ENCODE results near the gene COL19A1.

COL19A1 gene

DNA sequence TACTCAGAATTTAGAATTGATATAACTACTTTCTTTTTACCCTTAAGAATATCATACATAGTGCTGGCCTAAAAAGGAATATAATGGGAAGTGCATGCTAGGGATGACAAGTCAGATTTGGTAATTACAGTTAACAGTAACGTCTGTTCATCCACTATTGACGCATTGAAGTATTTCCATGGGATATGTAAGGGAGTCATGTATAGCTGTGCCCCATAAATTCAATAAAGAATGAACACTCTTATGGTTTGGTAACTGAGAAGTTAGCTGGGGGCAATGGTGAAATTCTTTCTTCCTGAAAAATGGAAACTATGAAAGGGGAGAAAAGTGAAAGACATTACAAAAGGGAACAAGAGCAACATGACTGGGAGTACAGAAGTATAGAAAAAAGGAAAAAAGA is 2.6 kb upstream of the COL19A1 start:
- Histone ChIP-seq H3K4me2 (ENCODE audit: low read depth, low read length) (no peak overlapping the region), H3K9me3 (replicated peaks; ENCODE audit: insufficient read depth, low read length) (no peaks in the 10 kb centered on the region), H3K36me3 (replicated peaks; ENCODE audit: insufficient read depth, low read length) (no peaks in the 10 kb centered on the region), H3K4me1 (ENCODE audit: low read length) (peaks cover 6% of the 10 kb centered on the region), H3K27ac (ENCODE audit: low read length) (no peak overlapping the region), H3K4me3 (ENCODE audit: low read length) (no peak overlapping the region), H3F3A (ENCODE audit: insufficient read depth, low read length) (no peaks in the 10 kb centered on the region; the same call in 1 of the 2 replicates), H4K20me1 (ENCODE audit: insufficient read depth, low read length) (no peaks in the 10 kb centered on the region), H3K27me3 (replicated peaks; ENCODE audit: insufficient read depth, low read length) (no peaks in the 10 kb centered on the region), H2AFZ (ENCODE audit: low read length) (no peak overlapping the region), H3K9me2 (replicated peaks; ENCODE audit: insufficient read depth, low read length) (no peaks in the 10 kb centered on the region), H3K9ac (ENCODE audit: low read length) (no peak overlapping the region), H3K79me2 (ENCODE audit: low read length) (no peaks in the 10 kb centered on the region)
- TF ChIP-seq, protein P1, sequence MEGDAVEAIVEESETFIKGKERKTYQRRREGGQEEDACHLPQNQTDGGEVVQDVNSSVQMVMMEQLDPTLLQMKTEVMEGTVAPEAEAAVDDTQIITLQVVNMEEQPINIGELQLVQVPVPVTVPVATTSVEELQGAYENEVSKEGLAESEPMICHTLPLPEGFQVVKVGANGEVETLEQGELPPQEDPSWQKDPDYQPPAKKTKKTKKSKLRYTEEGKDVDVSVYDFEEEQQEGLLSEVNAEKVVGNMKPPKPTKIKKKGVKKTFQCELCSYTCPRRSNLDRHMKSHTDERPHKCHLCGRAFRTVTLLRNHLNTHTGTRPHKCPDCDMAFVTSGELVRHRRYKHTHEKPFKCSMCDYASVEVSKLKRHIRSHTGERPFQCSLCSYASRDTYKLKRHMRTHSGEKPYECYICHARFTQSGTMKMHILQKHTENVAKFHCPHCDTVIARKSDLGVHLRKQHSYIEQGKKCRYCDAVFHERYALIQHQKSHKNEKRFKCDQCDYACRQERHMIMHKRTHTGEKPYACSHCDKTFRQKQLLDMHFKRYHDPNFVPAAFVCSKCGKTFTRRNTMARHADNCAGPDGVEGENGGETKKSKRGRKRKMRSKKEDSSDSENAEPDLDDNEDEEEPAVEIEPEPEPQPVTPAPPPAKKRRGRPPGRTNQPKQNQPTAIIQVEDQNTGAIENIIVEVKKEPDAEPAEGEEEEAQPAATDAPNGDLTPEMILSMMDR (IDR thresholded peaks at IDR 0.05; ENCODE audit: low read length), result no peak
- TF ChIP-seq EZH2phosphoT487 (IDR thresholded peaks at IDR 0.05; ENCODE audit: low read length) (no peak), EZH2 (optimal IDR thresholded peaks at IDR 0.05; ENCODE audit: low read depth, low read length) (no peak)
- DNase-seq, result no peak

DNA sequence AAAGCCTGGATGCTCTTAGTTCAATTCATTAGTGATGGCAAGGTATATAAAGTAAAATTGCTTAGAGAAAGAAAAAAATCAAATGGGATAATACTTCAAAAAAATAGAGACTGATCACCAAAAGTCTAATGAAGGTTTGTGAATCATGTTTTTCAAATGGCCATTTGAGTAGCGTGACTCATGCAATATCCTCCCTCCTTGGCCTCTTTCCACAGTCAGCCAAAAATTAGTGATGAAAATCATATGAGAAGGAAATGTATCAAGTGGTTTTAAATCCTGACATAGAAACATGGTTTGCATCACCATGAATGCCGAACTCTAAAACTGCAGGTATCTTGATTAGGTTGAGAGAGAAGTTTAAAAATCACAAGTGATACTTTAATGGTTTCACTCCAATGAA is 1.2 kb upstream of the COL19A1 start:
- no peaks in the 10 kb centered on the region for H3K9me3 ChIP-seq (replicated peaks; ENCODE audit: insufficient read depth, low read length)
- H3K27ac ChIP-seq (ENCODE audit: low read length), result no peak overlapping the region
- H3K27me3 ChIP-seq (replicated peaks; ENCODE audit: insufficient read depth, low read length), result no peaks in the 10 kb centered on the region
- H4K20me1 ChIP-seq (ENCODE audit: insufficient read depth, low read length), result no peaks in the 10 kb centered on the region
- no peaks in the 10 kb centered on the region for H3K79me2 ChIP-seq (ENCODE audit: low read length)
- no peaks in the 10 kb centered on the region; the same call in 1 of the 2 replicates for H3F3A ChIP-seq (ENCODE audit: insufficient read depth, low read length)
- no peak for DNase-seq
- no peak overlapping the region for H2AFZ ChIP-seq (ENCODE audit: low read length)
- H3K36me3 ChIP-seq (replicated peaks; ENCODE audit: insufficient read depth, low read length), result no peaks in the 10 kb centered on the region
- no peak overlapping the region for H3K9ac ChIP-seq (ENCODE audit: low read length)
- H3K4me1 ChIP-seq (ENCODE audit: low read length), result peaks cover 6% of the 10 kb centered on the region
- no peaks in the 10 kb centered on the region for H3K9me2 ChIP-seq (replicated peaks; ENCODE audit: insufficient read depth, low read length)
- H3K4me3 ChIP-seq (ENCODE audit: low read length), result no peak overlapping the region
- TF ChIP-seq EZH2phosphoT487 (IDR thresholded peaks at IDR 0.05; ENCODE audit: low read length) (no peak), EZH2 (optimal IDR thresholded peaks at IDR 0.05; ENCODE audit: low read depth, low read length) (no peak)
- TF ChIP-seq, protein P1 (IDR thresholded peaks at IDR 0.05; ENCODE audit: low read length), result no peak
- H3K4me2 ChIP-seq (ENCODE audit: low read depth, low read length), result no peak overlapping the region

DNA sequence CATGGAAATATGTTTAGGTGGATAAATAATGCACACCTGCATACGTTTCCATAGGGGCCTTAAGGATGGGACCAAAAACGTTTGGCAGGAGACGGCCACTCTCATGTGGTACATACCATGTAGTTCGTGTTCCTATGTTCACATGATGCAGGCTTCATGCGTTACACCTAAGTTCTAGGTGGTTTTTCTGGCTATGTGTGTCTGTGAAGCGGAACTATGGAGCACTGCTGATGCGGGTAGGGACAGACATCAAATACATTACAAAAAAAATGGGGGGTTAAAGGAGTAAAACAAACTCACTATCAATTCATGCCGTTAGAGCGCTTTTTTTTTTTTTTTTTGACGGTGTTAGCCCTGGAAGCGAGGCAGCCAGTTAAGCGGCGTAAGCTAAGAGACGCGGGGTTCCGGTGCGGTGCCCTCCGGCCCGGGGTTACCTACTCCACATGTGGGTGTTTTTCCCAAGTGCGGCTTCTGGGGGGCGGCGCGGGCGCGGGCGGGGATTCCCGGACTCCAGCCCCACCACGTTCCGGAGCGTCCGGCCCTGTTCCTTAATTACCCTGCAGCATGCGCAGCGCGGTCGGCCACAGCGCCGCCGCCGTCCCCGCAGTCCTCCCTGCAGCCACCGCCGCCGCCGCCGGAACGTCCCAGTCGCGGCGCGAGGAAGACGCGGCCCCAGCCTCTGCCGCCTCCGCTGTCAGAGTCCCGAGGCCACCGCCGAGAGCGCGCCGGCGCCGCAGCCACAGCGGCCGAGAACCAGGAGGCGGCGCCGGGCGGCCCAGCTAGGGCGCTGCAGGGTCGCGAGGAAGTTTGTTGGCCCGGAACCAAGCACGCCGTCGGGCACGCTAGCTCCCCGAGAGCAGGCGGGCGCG is 648 bp downstream of the COL19A1 start:
- H3K27me3 ChIP-seq (replicated peaks; ENCODE audit: insufficient read depth, low read length), result no peaks in the 10 kb centered on the region
- peak overlapping the region; percentile 99 for H2AFZ ChIP-seq (ENCODE audit: low read length)
- peak overlapping the region; percentile 75 for H3K4me2 ChIP-seq (ENCODE audit: low read depth, low read length)
- H3K79me2 ChIP-seq (ENCODE audit: low read length), result no peaks in the 10 kb centered on the region
- no peaks in the 10 kb centered on the region for H4K20me1 ChIP-seq (ENCODE audit: insufficient read depth, low read length)
- no peaks in the 10 kb centered on the region; the same call in 1 of the 2 replicates for H3F3A ChIP-seq (ENCODE audit: insufficient read depth, low read length)
- H3K36me3 ChIP-seq (replicated peaks; ENCODE audit: insufficient read depth, low read length), result no peaks in the 10 kb centered on the region
- peak overlapping the region; percentile 11; the same call in 1 of the 2 replicates for H3K27ac ChIP-seq (ENCODE audit: low read length)
- peak; percentile 74 for DNase-seq
- no peak for TF ChIP-seq EZH2 (optimal IDR thresholded peaks at IDR 0.05; ENCODE audit: low read depth, low read length)
- TF ChIP-seq, protein P1 (IDR thresholded peaks at IDR 0.05; ENCODE audit: low read length), result peak; percentile 24; the same call in 1 of the 2 replicates
- no peaks in the 10 kb centered on the region for H3K9me2 ChIP-seq (replicated peaks; ENCODE audit: insufficient read depth, low read length)
- H3K9ac ChIP-seq (ENCODE audit: low read length), result peak overlapping the region; percentile 40; the same call in 1 of the 2 replicates
- peak overlapping the region; percentile 66 for H3K4me3 ChIP-seq (ENCODE audit: low read length)
- no peaks in the 10 kb centered on the region for H3K9me3 ChIP-seq (replicated peaks; ENCODE audit: insufficient read depth, low read length)
- H3K4me1 ChIP-seq (ENCODE audit: low read length), result peaks cover 6% of the 10 kb centered on the region

Measured in MM.1S (cell line).